H1 (cell line): Measurements from ENCODE around the gene TFAP2B. TPM values are rescaled to one million over a fixed set of nuclear protein-coding genes. Genes with fewer than 3 reads are reported as not detected.
A peak's percentile ranks its signal among the peaks of the same experiment; 100 is the strongest.

Experiments used
- CTCF ChIA-PET: fragments of 300-600 bp; sonication (Branson Sonifier 250); formaldehyde crosslinking; loops from one replicate; lab custom pipeline; 2021; ENCODE audit not compliant: partially characterized antibody; lab: Charles Lee
- POLR2A ChIA-PET: fragments of 300-600 bp; sonication (Branson Sonifier 250); formaldehyde crosslinking; loops from one replicate; lab custom pipeline; 2021; ENCODE audit warnings: inconsistent platforms; ENCODE audit not compliant: partially characterized antibody; lab: Charles Lee
- DNase-seq, 2 experiments: peaks; one replicate each; pipeline versions ENCODE4 v3.0.0 to v3.0.0-alpha.2; 2010 to 2022; ENCODE audit warnings: low spot score in 2 of 2, low read depth in 1 of 2, mixed read lengths in 1 of 2
- FAIRE-seq: peaks from 2 replicates; lab custom pipeline; 2011; peaks lifted over from hg19 to GRCh38; lab: Jason Lieb, UNC
- H2AFZ ChIP-seq: 2 replicates; pipeline ENCODE4 v1.8.1; 2012; ENCODE audit warnings: low read length, inconsistent platforms
- H2AK5ac ChIP-seq: 2 replicates; pipeline ENCODE4 v1.6.1; 2013; ENCODE audit warnings: low read depth, low read length
- H2BK120ac ChIP-seq: replicated peaks from 2 replicates; pipeline ENCODE3; 2013; ENCODE audit warnings: low read depth, low read length, inconsistent platforms
- H2BK12ac ChIP-seq: 2 replicates; pipeline ENCODE4 v1.6.1; 2013; ENCODE audit warnings: low read depth, low read length
- H2BK15ac ChIP-seq: 2 replicates; pipeline ENCODE4 v1.6.1; 2013; ENCODE audit warnings: low read length
- H2BK20ac ChIP-seq: 2 replicates; pipeline ENCODE4 v1.6.1; 2013; ENCODE audit warnings: low read length
- H2BK5ac ChIP-seq: 2 replicates; pipeline ENCODE4 v1.6.1; 2013; ENCODE audit warnings: low read depth, low read length
- H3K14ac ChIP-seq: 2 replicates; pipeline ENCODE4 v1.6.1; 2013; ENCODE audit warnings: inconsistent platforms; ENCODE audit not compliant: insufficient read length
- H3K18ac ChIP-seq: 2 replicates; pipeline ENCODE4 v1.6.1; 2013; ENCODE audit warnings: low read length; ENCODE audit errors: extremely low read depth
- H3K23ac ChIP-seq: 2 replicates; pipeline ENCODE4 v1.6.1; 2013; ENCODE audit warnings: inconsistent platforms; ENCODE audit not compliant: insufficient read length
- H3K23me2 ChIP-seq: 2 replicates; pipeline ENCODE4 v1.6.1; 2013; ENCODE audit warnings: low read depth, low read length
- H3K27ac ChIP-seq: 2 replicates; pipeline ENCODE4 v1.6.1; 2011; ENCODE audit warnings: low read depth, low read length, inconsistent platforms
- H3K27me3 ChIP-seq, 4 experiments: replicated peaks in 1 of 4; 1 replicate in 1 of 4; 2 replicates in 3 of 4; pipeline versions ENCODE4 v1.6.1 to v1.8.1; 2011 to 2013; ENCODE audit warnings: low read length in 3 of 4, mild to moderate bottlenecking in 3 of 4, inconsistent platforms in 2 of 4, mixed read lengths in 2 of 4, moderate library complexity in 1 of 4; ENCODE audit not compliant: control insufficient read depth in 3 of 4, insufficient read depth in 3 of 4; ENCODE audit errors: extremely low read depth in 1 of 4
- H3K36me3 ChIP-seq, 4 experiments: 2 replicates each; pipeline versions ENCODE4 v1.6.1 to v1.8.1; 2011 to 2013; ENCODE audit warnings: mild to moderate bottlenecking in 4 of 4, low read length in 3 of 4, moderate library complexity in 2 of 4, control low read depth in 1 of 4, inconsistent platforms in 1 of 4; ENCODE audit not compliant: insufficient read depth in 4 of 4, control insufficient read depth in 2 of 4
- H3K4ac ChIP-seq: replicated peaks from 2 replicates; pipeline ENCODE3; 2013; ENCODE audit warnings: low read length, low read depth, mixed read lengths, inconsistent platforms; ENCODE audit not compliant: insufficient read length
- H3K4me1 ChIP-seq, 4 experiments: replicated peaks in 1 of 4; 1 replicate in 1 of 4; 2 replicates in 3 of 4; pipeline versions ENCODE4 v1.6.1 to v1.8.1; 2011 to 2013; ENCODE audit warnings: low read length in 3 of 4, inconsistent platforms in 2 of 4, mixed read lengths in 1 of 4; ENCODE audit not compliant: insufficient read depth in 4 of 4, control insufficient read depth in 3 of 4
- H3K4me2 ChIP-seq, 2 experiments: 2 replicates each; pipeline versions ENCODE4 v1.6.1 to v1.8.1; 2011 to 2013; ENCODE audit warnings: low read depth in 2 of 2, low read length in 2 of 2, control low read depth in 1 of 2, inconsistent platforms in 1 of 2, mild to moderate bottlenecking in 1 of 2; ENCODE audit not compliant: insufficient read depth in 1 of 2
- H3K4me3 ChIP-seq, 4 experiments: fragments of 200-600, 300-600 bp in 1 of 4; sonication (generic), shearing (Covaris generic), sonication (Bioruptor Twin) in 1 of 4; 2 replicates each; pipeline versions ENCODE4 v1.5.1 to v1.8.1; 2011 to 2016; ENCODE audit warnings: low read length in 4 of 4, low read depth in 3 of 4, control low read depth in 2 of 4, inconsistent platforms in 2 of 4, mild to moderate bottlenecking in 2 of 4, mixed read lengths in 1 of 4, moderate library complexity in 1 of 4; ENCODE audit not compliant: insufficient read depth in 2 of 4; ENCODE audit errors: extremely low read depth in 1 of 4
- H3K56ac ChIP-seq: replicated peaks from 2 replicates; pipeline ENCODE3; 2013; ENCODE audit warnings: low read depth, mild to moderate bottlenecking, mixed read lengths, low read length, inconsistent platforms; ENCODE audit not compliant: insufficient read length
- H3K79me1 ChIP-seq: 2 replicates; pipeline ENCODE4 v1.6.1; 2013; ENCODE audit warnings: low read depth, low read length, control low read depth
- H3K79me2 ChIP-seq, 2 experiments: 2 replicates each; pipeline versions ENCODE4 v1.6.1 to v1.8.1; 2012 to 2013; ENCODE audit warnings: low read length in 2 of 2, mild to moderate bottlenecking in 2 of 2, inconsistent platforms in 1 of 2; ENCODE audit not compliant: insufficient read depth in 2 of 2, control insufficient read depth in 1 of 2
- H3K9ac ChIP-seq, 4 experiments: replicated peaks in 1 of 4; 1 replicate in 1 of 4; 2 replicates in 3 of 4; pipeline versions ENCODE4 v1.6.1 to v1.8.1; 2011 to 2013; ENCODE audit warnings: low read depth in 3 of 4, low read length in 3 of 4, control low read depth in 2 of 4, mild to moderate bottlenecking in 2 of 4, moderate library complexity in 2 of 4, inconsistent platforms in 1 of 4; ENCODE audit errors: extremely low read depth in 1 of 4
- H3K9me3 ChIP-seq, 2 experiments: 2 replicates each; pipeline versions ENCODE4 v1.6.1 to v1.8.1; 2012 to 2013; ENCODE audit warnings: mild to moderate bottlenecking in 2 of 2, moderate library complexity in 2 of 2, control low read depth in 1 of 2, inconsistent platforms in 1 of 2, low read depth in 1 of 2, low read length in 1 of 2, mixed read lengths in 1 of 2; ENCODE audit not compliant: insufficient read depth in 2 of 2
- H4K20me1 ChIP-seq, 2 experiments: replicated peaks in 1 of 2; 2 replicates each; pipeline versions ENCODE3 to v1.8.1; 2011 to 2013; ENCODE audit warnings: inconsistent platforms in 2 of 2, low read length in 2 of 2, mild to moderate bottlenecking in 1 of 2; ENCODE audit not compliant: insufficient read depth in 2 of 2, control insufficient read depth in 1 of 2
- H4K5ac ChIP-seq: 2 replicates; pipeline ENCODE4 v1.6.1; 2013; ENCODE audit warnings: low read length, low read depth, mixed read lengths, inconsistent platforms; ENCODE audit not compliant: insufficient read length
- H4K8ac ChIP-seq: 2 replicates; pipeline ENCODE4 v1.8.0; 2013; ENCODE audit warnings: mild to moderate bottlenecking, moderate library complexity, low read length, inconsistent platforms; ENCODE audit not compliant: insufficient read depth; ENCODE audit errors: extremely low read depth
- H4K91ac ChIP-seq: replicated peaks from 2 replicates; pipeline ENCODE3; 2013; ENCODE audit warnings: low read length, mixed read lengths, inconsistent platforms; ENCODE audit not compliant: insufficient read length
- BRCA1 ChIP-seq: IDR thresholded peaks from 2 replicates; pipeline ENCODE4 v1.6.1; 2012; ENCODE audit warnings: low read depth, low read length, improper control_type of control experiment
- CBX5 ChIP-seq: fragments of 300-800, 300-1000 bp; sonication (generic); IDR thresholded peaks from 2 replicates; pipeline ENCODE4 v1.7.1; 2016; ENCODE audit warnings: antibody characterized with exemption, low read length, low read depth
- E2F6 ChIP-seq: IDR thresholded peaks from 2 replicates; pipeline ENCODE4 v1.6.1; 2012; ENCODE audit warnings: inconsistent platforms
- EP300 ChIP-seq, 2 experiments: IDR thresholded peaks; 1 replicate in 1 of 2; 2 replicates in 1 of 2; pipeline ENCODE4 v1.6.1; 2011 to 2012; ENCODE audit warnings: low read depth in 2 of 2, low read length in 2 of 2, mild to moderate bottlenecking in 2 of 2, borderline replicate concordance in 1 of 2, inconsistent platforms in 1 of 2, moderate library complexity in 1 of 2
- KDM1A ChIP-seq: fragments of 200-600, 300-600 bp; sonication (generic); IDR thresholded peaks from 2 replicates; pipeline ENCODE4 v1.7.1; 2016; ENCODE audit warnings: mild to moderate bottlenecking, low read length, borderline replicate concordance
- MAFK ChIP-seq: IDR thresholded peaks from 2 replicates; pipeline ENCODE4 v1.6.1; 2012; ENCODE audit warnings: low read depth, mild to moderate bottlenecking, improper control_type of control experiment, low read length
- PHF8 ChIP-seq: fragments of 200-600 bp; sonication (generic); conservative IDR thresholded peaks from 2 replicates; pipeline ENCODE4 v1.7.1; 2012; ENCODE audit warnings: low read depth, mild to moderate bottlenecking, inconsistent platforms, low read length, moderate library complexity
- POLR2AphosphoS5 ChIP-seq: IDR thresholded peaks from 2 replicates; pipeline ENCODE4 v1.6.1; 2011; ENCODE audit warnings: low read depth, low read length
- SP2 ChIP-seq: IDR thresholded peaks from 2 replicates; pipeline ENCODE4 v1.6.1; 2012; ENCODE audit warnings: mild to moderate bottlenecking, low read length, inconsistent platforms
- TAF1 ChIP-seq: IDR thresholded peaks from 2 replicates; pipeline ENCODE4 v1.6.1; 2011; ENCODE audit warnings: mild to moderate bottlenecking, low read depth, low read length
- YY1 ChIP-seq: IDR thresholded peaks from 2 replicates; pipeline ENCODE4 v1.6.1; 2011; ENCODE audit warnings: low read depth, mild to moderate bottlenecking, low read length
- WGBS, 2 experiments: shearing (Covaris generic) in 1 of 2; methylation state at CpG; one replicate each; pipeline versions ENCODE4 v1.1.6 to v1.1.7; 2013 to 2015; ENCODE audit warnings: low lambda C conversion rate in 2 of 2, mixed read lengths in 2 of 2, inconsistent platforms in 1 of 2, low coverage in 1 of 2, missing lambda C conversion rate in 1 of 2; ENCODE audit not compliant: insufficient replicate concordance in 2 of 2, insufficient coverage in 1 of 2, insufficient read length in 1 of 2; ENCODE audit errors: extremely low coverage in 1 of 2, missing lambda C conversion rate in 1 of 2; 5-methylcytosine and 5-hydroxymethylcytosine counted together
- long read RNA-seq, 2 experiments: library from RNA in 1 of 2; library from capped mRNA in 1 of 2; stranded (forward); transcript quantifications; one replicate each; pipeline ENCODE4 v2.0.0, GENCODE V29; 2021; ENCODE audit warnings: inconsistent platforms in 1 of 2
- polyA minus RNA-seq, 3 experiments: library from RNA; depleted of rRNA, polyadenylated mRNA; stranded (reverse); fragments of >200 nt; gene quantifications; 1 replicate in 2 of 3; 2 replicates in 1 of 3; pipeline ENCODE4 v1.2.3, GENCODE V29; 2011
- polyA plus RNA-seq, 7 experiments: library from polyadenylated mRNA; depleted of rRNA in 3 of 7; stranded (reverse) in 5 of 7; unstranded in 2 of 7; fragments of >200 nt in 5 of 7; fragments of 200-250 nt in 2 of 7; gene quantifications; 1 replicate in 5 of 7; 2 replicates in 1 of 7; 4 replicates in 1 of 7; pipeline versions ENCODE4 v1.2.1 to v1.2.3, GENCODE V29; 2011 to 2013; ENCODE audit warnings: missing spikeins in 2 of 7, mixed read lengths in 2 of 7
- total RNA-seq: library from RNA; stranded (reverse); fragmentation: NEBNext Ultra II Directional; extraction: Animal tissue kit (Norgen Biotek cat#: 25700); gene quantifications from 2 replicates; pipeline ENCODE4 v1.2.1, GENCODE V29; 2021

Gene TFAP2B
- total RNA-seq = not detected in 2 replicates
- 0.05 TPM in 1 of 2 replicates, not detected in the other for polyA plus RNA-seq (2011; rRNA removed)
- polyA plus RNA-seq (2011; cell fraction: cytosol; rRNA removed) = 0.01 TPM
- polyA plus RNA-seq (2011; cell fraction: nucleus; rRNA removed) = 0.01 TPM
- 0.05 to 0.17 TPM (median 0.16 TPM) in 3 of 4 replicates, not detected in the other for polyA plus RNA-seq (2012, experiment 1 of 2)
- polyA plus RNA-seq (2012, experiment 2 of 2) = 0.03 TPM
- not detected for polyA plus RNA-seq (2013, experiment 1 of 2)
- not detected for polyA plus RNA-seq (2013, experiment 2 of 2)
- 0.09 TPM in 1 of 2 replicates, not detected in the other for polyA minus RNA-seq (2011; rRNA and poly(A)+ RNA removed)
- polyA minus RNA-seq (2011; cell fraction: cytosol; rRNA and poly(A)+ RNA removed) = not detected
- not detected for polyA minus RNA-seq (2011; cell fraction: nucleus; rRNA and poly(A)+ RNA removed)
- long read RNA-seq, experiment 1 = 0 reads
- long read RNA-seq, experiment 2 = 0 reads

- WGBS, 2 experiments = 10% methylated on average over 7 of the region's 7 CpGs; no CpG with 5 or more reads in 1 of the 2 experiments
- 0 out of 2 replicates have a peak within 1 kb of the TSS, but pooled peaks have one; percentile 41 for H2BK12ac ChIP-seq
- peak within 1 kb of the TSS; percentile 17; the same call in 1 of the 2 replicates for H4K8ac ChIP-seq
- no peak within 1 kb of the TSS for H3K18ac ChIP-seq
- no peak within 1 kb of the TSS for H3K4ac ChIP-seq
- H3K9ac ChIP-seq = no peak within 1 kb of the TSS
- H4K5ac ChIP-seq = no peak within 1 kb of the TSS
- H3K79me1 ChIP-seq = no peaks in the 10 kb centered on the region
- H3K36me3 ChIP-seq = peaks cover 0 to 3% (median 0%) of the 10 kb centered on the region in 4 experiments; a peak in 1 of 8 replicates
- H3K4me3 ChIP-seq = peak within 1 kb of the TSS; percentile 9 to 56 (median 28); a peak in 5 of 8 replicates
- FAIRE-seq (no peak), DNase-seq (no peak)
- no peak within 1 kb of the TSS for H3K23ac ChIP-seq
- no peaks in the 10 kb centered on the region for H3K9me3 ChIP-seq
- peak within 1 kb of the TSS; percentile 68 to 72 for H3K4me2 ChIP-seq
- no peak within 1 kb of the TSS; the same call in 1 of the 2 replicates for H2BK20ac ChIP-seq
- H2BK15ac ChIP-seq = no peak within 1 kb of the TSS
- no peaks in the 10 kb centered on the region for H3K79me2 ChIP-seq
- peaks cover 7 to 19% (median 11%) of the 10 kb centered on the region in 4 experiments for H3K4me1 ChIP-seq
- H4K91ac ChIP-seq = no peak within 1 kb of the TSS
- no peak within 1 kb of the TSS for H3K14ac ChIP-seq
- peaks cover 60 to 85% (median 72%) of the 10 kb centered on the region in 4 experiments for H3K27me3 ChIP-seq
- ChIA-PET POLR2A (interaction anchor here (1.5 kb wide), 1 partner anchor 104 kb away, joined by 3 read pairs; no protein-coding TSS in a partner anchor), CTCF (interaction anchor here (0.7 to 1.5 kb wide), 6 partner anchors 15 to 1231 kb away, joined by 3 to 10 read pairs (median 3); no protein-coding TSS in a partner anchor)
- no peak within 1 kb of the TSS for H3K56ac ChIP-seq
- peak within 1 kb of the TSS; percentile 39; the same call in 1 of the 2 replicates for H2AFZ ChIP-seq
- H2BK5ac ChIP-seq = no peak within 1 kb of the TSS
- H4K20me1 ChIP-seq = peaks cover 2 to 4% of the 10 kb centered on the region in 2 experiments
- H3K27ac ChIP-seq = no peak within 1 kb of the TSS
- peaks cover 5% of the 10 kb centered on the region; the same call in 1 of the 2 replicates for H3K23me2 ChIP-seq
- no peak within 1 kb of the TSS for H2BK120ac ChIP-seq
- H2AK5ac ChIP-seq = no peak within 1 kb of the TSS
- TF ChIP-seq YY1 = no peak
- TF ChIP-seq PHF8 = no peak
- TF ChIP-seq MAFK = no peak
- TF ChIP-seq SP2 = no peak
- no peak for TF ChIP-seq CBX5
- TF ChIP-seq TAF1 = no peak
- TF ChIP-seq KDM1A = no peak
- TF ChIP-seq BRCA1 = no peak
- TF ChIP-seq EP300 (IDR thresholded peaks at IDR 0.05; ENCODE audit: borderline replicate concordance in 1 of 2, low read depth in 2 of 2, low read length in 2 of 2) = no peak
- no peak for TF ChIP-seq POLR2AphosphoS5
- no peak for TF ChIP-seq E2F6
These were observed at the start of gene TFAP2B for GRCh38 chr6:50818673-50819072. Gene TFAP2B, plus strand, starts transcription at chr6:50818871. Its CDS starts 21 bp downstream, at chr6:50818892.
